Smooth muscle cell of bladder (primary cell): ENCODE results near the gene SRP54. TPM values are rescaled to one million over a fixed set of nuclear protein-coding genes. Genes with fewer than 3 reads are reported as not detected.

ENCODE experiments used
- total RNA-seq: library from RNA; depleted of rRNA; stranded (reverse); fragments of >200 nt; gene quantifications from 2 replicates; pipeline ENCODE4 v1.2.3, GENCODE V29; 2014

Gene SRP54
- 80.9 and 82.2 TPM in 2 replicates for total RNA-seq

GRCh38 chr14:34982421-34983147 is at the start of gene SRP54:
Gene SRP54 (plus strand): TSS chr14:34982992. CDS start chr14:34996710, 13,718 bp downstream.

GRCh38 chr14:35046048-35046750 is 63.4 kb downstream of the SRP54 start, which contains the start of gene FAM177A1:
Gene FAM177A1 (plus strand): TSS chr14:35046272. CDS start chr14:35046464, 192 bp downstream.

Other genes with a start within 250 kb of the SRP54 start
- gene BAZ1A, start 107.6 kb upstream of the SRP54 start, total RNA-seq = 20.3 and 24.6 TPM in 2 replicates
- 46.1 and 59.3 TPM in 2 replicates for gene FAM177A1, start 63.3 kb downstream of the SRP54 start, total RNA-seq
- gene PPP2R3C, start 139.0 kb downstream of the SRP54 start, total RNA-seq = 42.2 and 45.2 TPM in 2 replicates
- gene PRORP, start 139.6 kb downstream of the SRP54 start, total RNA-seq = 12.7 and 13.4 TPM in 2 replicates